H1 (cell line): ENCODE results near the gene MEF2C. TPM values are rescaled to one million over a fixed set of nuclear protein-coding genes. Genes with fewer than 3 reads are reported as not detected.

Experiments
- CTCF ChIA-PET: fragments of 300-600 bp; sonication (Branson Sonifier 250); formaldehyde crosslinking; loops from one replicate; lab custom pipeline; 2021; ENCODE audit not compliant: partially characterized antibody; lab: Charles Lee
- POLR2A ChIA-PET: fragments of 300-600 bp; sonication (Branson Sonifier 250); formaldehyde crosslinking; loops from one replicate; lab custom pipeline; 2021; ENCODE audit warnings: inconsistent platforms; ENCODE audit not compliant: partially characterized antibody; lab: Charles Lee
- DNase-seq, 2 experiments: peaks; one replicate each; pipeline versions ENCODE4 v3.0.0 to v3.0.0-alpha.2; 2010 to 2022; ENCODE audit warnings: low spot score in 2 of 2, low read depth in 1 of 2, mixed read lengths in 1 of 2
- FAIRE-seq: peaks from 2 replicates; lab custom pipeline; 2011; peaks lifted over from hg19 to GRCh38; lab: Jason Lieb, UNC
- H2AFZ ChIP-seq: 2 replicates; pipeline ENCODE4 v1.8.1; 2012; ENCODE audit warnings: low read length, inconsistent platforms
- H2AK5ac ChIP-seq: 2 replicates; pipeline ENCODE4 v1.6.1; 2013; ENCODE audit warnings: low read depth, low read length
- H2BK120ac ChIP-seq: replicated peaks from 2 replicates; pipeline ENCODE3; 2013; ENCODE audit warnings: low read depth, low read length, inconsistent platforms
- H2BK12ac ChIP-seq: 2 replicates; pipeline ENCODE4 v1.6.1; 2013; ENCODE audit warnings: low read depth, low read length
- H2BK15ac ChIP-seq: 2 replicates; pipeline ENCODE4 v1.6.1; 2013; ENCODE audit warnings: low read length
- H2BK20ac ChIP-seq: 2 replicates; pipeline ENCODE4 v1.6.1; 2013; ENCODE audit warnings: low read length
- H2BK5ac ChIP-seq: 2 replicates; pipeline ENCODE4 v1.6.1; 2013; ENCODE audit warnings: low read depth, low read length
- H3K14ac ChIP-seq: 2 replicates; pipeline ENCODE4 v1.6.1; 2013; ENCODE audit warnings: inconsistent platforms; ENCODE audit not compliant: insufficient read length
- H3K18ac ChIP-seq: 2 replicates; pipeline ENCODE4 v1.6.1; 2013; ENCODE audit warnings: low read length; ENCODE audit errors: extremely low read depth
- H3K23ac ChIP-seq: 2 replicates; pipeline ENCODE4 v1.6.1; 2013; ENCODE audit warnings: inconsistent platforms; ENCODE audit not compliant: insufficient read length
- H3K23me2 ChIP-seq: 2 replicates; pipeline ENCODE4 v1.6.1; 2013; ENCODE audit warnings: low read depth, low read length
- H3K27ac ChIP-seq: 2 replicates; pipeline ENCODE4 v1.6.1; 2011; ENCODE audit warnings: low read depth, low read length, inconsistent platforms
- H3K27me3 ChIP-seq, 4 experiments: replicated peaks in 1 of 4; 1 replicate in 1 of 4; 2 replicates in 3 of 4; pipeline versions ENCODE4 v1.6.1 to v1.8.1; 2011 to 2013; ENCODE audit warnings: low read length in 3 of 4, mild to moderate bottlenecking in 3 of 4, inconsistent platforms in 2 of 4, mixed read lengths in 2 of 4, moderate library complexity in 1 of 4; ENCODE audit not compliant: control insufficient read depth in 3 of 4, insufficient read depth in 3 of 4; ENCODE audit errors: extremely low read depth in 1 of 4
- H3K36me3 ChIP-seq, 4 experiments: 2 replicates each; pipeline versions ENCODE4 v1.6.1 to v1.8.1; 2011 to 2013; ENCODE audit warnings: mild to moderate bottlenecking in 4 of 4, low read length in 3 of 4, moderate library complexity in 2 of 4, control low read depth in 1 of 4, inconsistent platforms in 1 of 4; ENCODE audit not compliant: insufficient read depth in 4 of 4, control insufficient read depth in 2 of 4
- H3K4ac ChIP-seq: replicated peaks from 2 replicates; pipeline ENCODE3; 2013; ENCODE audit warnings: low read length, low read depth, mixed read lengths, inconsistent platforms; ENCODE audit not compliant: insufficient read length
- H3K4me1 ChIP-seq, 4 experiments: replicated peaks in 1 of 4; 1 replicate in 1 of 4; 2 replicates in 3 of 4; pipeline versions ENCODE4 v1.6.1 to v1.8.1; 2011 to 2013; ENCODE audit warnings: low read length in 3 of 4, inconsistent platforms in 2 of 4, mixed read lengths in 1 of 4; ENCODE audit not compliant: insufficient read depth in 4 of 4, control insufficient read depth in 3 of 4
- H3K4me2 ChIP-seq, 2 experiments: 2 replicates each; pipeline versions ENCODE4 v1.6.1 to v1.8.1; 2011 to 2013; ENCODE audit warnings: low read depth in 2 of 2, low read length in 2 of 2, control low read depth in 1 of 2, inconsistent platforms in 1 of 2, mild to moderate bottlenecking in 1 of 2; ENCODE audit not compliant: insufficient read depth in 1 of 2
- H3K4me3 ChIP-seq, 4 experiments: fragments of 200-600, 300-600 bp in 1 of 4; sonication (generic), shearing (Covaris generic), sonication (Bioruptor Twin) in 1 of 4; 2 replicates each; pipeline versions ENCODE4 v1.5.1 to v1.8.1; 2011 to 2016; ENCODE audit warnings: low read length in 4 of 4, low read depth in 3 of 4, control low read depth in 2 of 4, inconsistent platforms in 2 of 4, mild to moderate bottlenecking in 2 of 4, mixed read lengths in 1 of 4, moderate library complexity in 1 of 4; ENCODE audit not compliant: insufficient read depth in 2 of 4; ENCODE audit errors: extremely low read depth in 1 of 4
- H3K56ac ChIP-seq: replicated peaks from 2 replicates; pipeline ENCODE3; 2013; ENCODE audit warnings: low read depth, mild to moderate bottlenecking, mixed read lengths, low read length, inconsistent platforms; ENCODE audit not compliant: insufficient read length
- H3K79me1 ChIP-seq: 2 replicates; pipeline ENCODE4 v1.6.1; 2013; ENCODE audit warnings: low read depth, low read length, control low read depth
- H3K79me2 ChIP-seq, 2 experiments: 2 replicates each; pipeline versions ENCODE4 v1.6.1 to v1.8.1; 2012 to 2013; ENCODE audit warnings: low read length in 2 of 2, mild to moderate bottlenecking in 2 of 2, inconsistent platforms in 1 of 2; ENCODE audit not compliant: insufficient read depth in 2 of 2, control insufficient read depth in 1 of 2
- H3K9ac ChIP-seq, 4 experiments: replicated peaks in 1 of 4; 1 replicate in 1 of 4; 2 replicates in 3 of 4; pipeline versions ENCODE4 v1.6.1 to v1.8.1; 2011 to 2013; ENCODE audit warnings: low read depth in 3 of 4, low read length in 3 of 4, control low read depth in 2 of 4, mild to moderate bottlenecking in 2 of 4, moderate library complexity in 2 of 4, inconsistent platforms in 1 of 4; ENCODE audit errors: extremely low read depth in 1 of 4
- H3K9me3 ChIP-seq, 2 experiments: 2 replicates each; pipeline versions ENCODE4 v1.6.1 to v1.8.1; 2012 to 2013; ENCODE audit warnings: mild to moderate bottlenecking in 2 of 2, moderate library complexity in 2 of 2, control low read depth in 1 of 2, inconsistent platforms in 1 of 2, low read depth in 1 of 2, low read length in 1 of 2, mixed read lengths in 1 of 2; ENCODE audit not compliant: insufficient read depth in 2 of 2
- H4K20me1 ChIP-seq, 2 experiments: replicated peaks in 1 of 2; 2 replicates each; pipeline versions ENCODE3 to v1.8.1; 2011 to 2013; ENCODE audit warnings: inconsistent platforms in 2 of 2, low read length in 2 of 2, mild to moderate bottlenecking in 1 of 2; ENCODE audit not compliant: insufficient read depth in 2 of 2, control insufficient read depth in 1 of 2
- H4K5ac ChIP-seq: 2 replicates; pipeline ENCODE4 v1.6.1; 2013; ENCODE audit warnings: low read length, low read depth, mixed read lengths, inconsistent platforms; ENCODE audit not compliant: insufficient read length
- H4K8ac ChIP-seq: 2 replicates; pipeline ENCODE4 v1.8.0; 2013; ENCODE audit warnings: mild to moderate bottlenecking, moderate library complexity, low read length, inconsistent platforms; ENCODE audit not compliant: insufficient read depth; ENCODE audit errors: extremely low read depth
- H4K91ac ChIP-seq: replicated peaks from 2 replicates; pipeline ENCODE3; 2013; ENCODE audit warnings: low read length, mixed read lengths, inconsistent platforms; ENCODE audit not compliant: insufficient read length
- CTBP2 ChIP-seq: IDR thresholded peaks from 2 replicates; pipeline ENCODE4 v1.7.0; 2011; ENCODE audit warnings: borderline replicate concordance, mild to moderate bottlenecking, moderate library complexity, mixed read lengths, low read length; ENCODE audit not compliant: insufficient read depth, insufficient read length
- SP1 ChIP-seq: IDR thresholded peaks from 2 replicates; pipeline ENCODE4 v1.6.1; 2011; ENCODE audit warnings: low read depth, low read length
- TBP ChIP-seq: IDR thresholded peaks from 2 replicates; pipeline ENCODE4 v1.6.1; 2011; ENCODE audit warnings: low read depth, low read length, improper control_type of control experiment
- WGBS, 2 experiments: shearing (Covaris generic) in 1 of 2; methylation state at CpG; one replicate each; pipeline versions ENCODE4 v1.1.6 to v1.1.7; 2013 to 2015; ENCODE audit warnings: low lambda C conversion rate in 2 of 2, mixed read lengths in 2 of 2, inconsistent platforms in 1 of 2, low coverage in 1 of 2, missing lambda C conversion rate in 1 of 2; ENCODE audit not compliant: insufficient replicate concordance in 2 of 2, insufficient coverage in 1 of 2, insufficient read length in 1 of 2; ENCODE audit errors: extremely low coverage in 1 of 2, missing lambda C conversion rate in 1 of 2; 5-methylcytosine and 5-hydroxymethylcytosine counted together
- polyA plus RNA-seq, 7 experiments: library from polyadenylated mRNA; depleted of rRNA in 3 of 7; stranded (reverse) in 5 of 7; unstranded in 2 of 7; fragments of >200 nt in 5 of 7; fragments of 200-250 nt in 2 of 7; gene quantifications; 1 replicate in 5 of 7; 2 replicates in 1 of 7; 4 replicates in 1 of 7; pipeline versions ENCODE4 v1.2.1 to v1.2.3, GENCODE V29; 2011 to 2013; ENCODE audit warnings: missing spikeins in 2 of 7, mixed read lengths in 2 of 7
- total RNA-seq: library from RNA; stranded (reverse); fragmentation: NEBNext Ultra II Directional; extraction: Animal tissue kit (Norgen Biotek cat#: 25700); gene quantifications from 2 replicates; pipeline ENCODE4 v1.2.1, GENCODE V29; 2021

MEF2C gene
- total and polyA plus RNA-seq, 2 of the 8 experiments (the other 6 are each of a cell fraction or from before 2014, with no cell fraction given): 0.59 to 0.99 TPM

- Histone ChIP-seq H3K79me2 (no peaks in the 10 kb centered on the region), H3K9ac (no peak overlapping the region), H2AFZ (no peak overlapping the region), H4K20me1 (no peaks in the 10 kb centered on the region), H3K27me3 (peaks cover 0 to 16% (median 8%) of the 10 kb centered on the region in 4 experiments; a peak in 5 of 7 replicates), H3K4me3 (no peak overlapping the region), H3K14ac (no peak overlapping the region), H2BK20ac (no peak overlapping the region), H4K91ac (no peak overlapping the region), H3K79me1 (no peaks in the 10 kb centered on the region), H4K5ac (no peak overlapping the region), H2BK120ac (no peak overlapping the region), H3K27ac (no peak overlapping the region), H2BK15ac (no peak overlapping the region), H3K23me2 (peaks cover 13% of the 10 kb centered on the region), H3K56ac (no peak overlapping the region), H2BK5ac (no peak overlapping the region), H3K9me3 (no peaks in the 10 kb centered on the region), H3K4ac (no peak overlapping the region), H2BK12ac (no peak overlapping the region), H3K4me1 (peaks cover 0 to 8% (median 0%) of the 10 kb centered on the region in 4 experiments; a peak in 2 of 7 replicates), H2AK5ac (no peak overlapping the region), H3K36me3 (no peaks in the 10 kb centered on the region), H3K4me2 (no peak overlapping the region; a peak in 1 of 4 replicates), H3K23ac (no peak overlapping the region), H4K8ac (no peak overlapping the region), H3K18ac (no peak overlapping the region)
- TF ChIP-seq SP1 (no peak), CTBP2 (no peak), TBP (no peak)
- ChIA-PET POLR2A (no interaction called here), CTCF (no interaction called here)
- 75% methylated on average over 5 of the region's 5 CpGs; no CpG with 5 or more reads in 1 of the 2 experiments for WGBS, 2 experiments
- DNase-seq (no peak), FAIRE-seq (no peak)
These were observed 1.4 kb downstream of the MEF2C start for GRCh38 chr5:88881571-88881971.
